ENCODE results near the gene MTA1.

Gene MTA1

DNA sequence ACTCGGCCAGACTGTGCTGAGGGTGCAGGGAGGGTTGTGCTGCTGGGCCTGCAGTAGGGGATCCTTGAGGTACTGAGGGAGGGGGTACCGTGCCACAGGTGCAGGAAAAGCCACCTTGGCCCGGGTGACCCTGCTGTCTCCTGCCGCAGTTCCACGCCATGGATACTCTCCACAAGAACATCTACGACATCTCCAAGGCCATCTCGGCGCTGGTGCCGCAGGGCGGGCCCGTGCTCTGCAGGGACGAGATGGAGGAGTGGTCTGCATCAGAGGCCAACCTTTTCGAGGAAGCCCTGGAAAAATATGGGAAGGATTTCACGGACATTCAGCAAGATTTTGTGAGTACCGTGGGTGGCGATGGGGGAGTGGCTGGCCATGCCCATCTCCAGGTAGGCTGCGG lies 41.0 kb downstream of the MTA1 start:
- H3K4me1 ChIP-seq (ENCODE audit: control insufficient read depth, insufficient read depth, low read length) = no peaks in the 10 kb centered on the region
- H3K36me3 ChIP-seq (ENCODE audit: control insufficient read depth, insufficient read depth, low read length) = peaks cover 14% of the 10 kb centered on the region
- no peak overlapping the region for H3K4me3 ChIP-seq (ENCODE audit: low read length)
- no peaks in the 10 kb centered on the region for H3K27me3 ChIP-seq (ENCODE audit: control insufficient read depth, insufficient read depth, low read length)
- H3K9ac ChIP-seq (ENCODE audit: low read length) = no peak overlapping the region
- no peak overlapping the region for H3K27ac ChIP-seq (ENCODE audit: low read depth, low read length)

DNA sequence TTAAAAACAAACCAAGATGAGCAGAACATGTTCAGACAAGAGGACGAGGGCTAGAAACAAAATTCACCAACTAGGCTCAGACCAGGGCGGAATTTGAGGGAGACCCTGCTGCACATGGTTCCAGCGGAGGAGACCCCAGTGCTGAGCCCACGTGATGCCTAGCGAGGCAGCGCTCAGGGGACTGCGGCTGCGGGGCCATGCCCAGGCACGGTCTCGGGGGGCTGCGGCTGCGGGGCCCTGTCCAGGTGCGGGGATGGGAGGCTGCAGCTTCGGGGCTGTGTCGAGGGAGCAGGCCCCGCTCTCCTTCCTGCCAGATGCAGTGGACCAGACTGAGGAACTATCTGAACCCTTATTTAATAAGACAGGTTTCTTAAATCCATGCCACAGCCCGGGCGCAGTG lies 42.3 kb downstream of the MTA1 start:
- no peaks in the 10 kb centered on the region for H3K4me1 ChIP-seq (ENCODE audit: control insufficient read depth, insufficient read depth, low read length)
- no peak overlapping the region for H3K9ac ChIP-seq (ENCODE audit: low read length)
- H3K4me3 ChIP-seq (ENCODE audit: low read length) = no peak overlapping the region
- H3K27me3 ChIP-seq (ENCODE audit: control insufficient read depth, insufficient read depth, low read length) = no peaks in the 10 kb centered on the region
- H3K27ac ChIP-seq (ENCODE audit: low read depth, low read length) = no peak overlapping the region
- peaks cover 10% of the 10 kb centered on the region for H3K36me3 ChIP-seq (ENCODE audit: control insufficient read depth, insufficient read depth, low read length)

DNA sequence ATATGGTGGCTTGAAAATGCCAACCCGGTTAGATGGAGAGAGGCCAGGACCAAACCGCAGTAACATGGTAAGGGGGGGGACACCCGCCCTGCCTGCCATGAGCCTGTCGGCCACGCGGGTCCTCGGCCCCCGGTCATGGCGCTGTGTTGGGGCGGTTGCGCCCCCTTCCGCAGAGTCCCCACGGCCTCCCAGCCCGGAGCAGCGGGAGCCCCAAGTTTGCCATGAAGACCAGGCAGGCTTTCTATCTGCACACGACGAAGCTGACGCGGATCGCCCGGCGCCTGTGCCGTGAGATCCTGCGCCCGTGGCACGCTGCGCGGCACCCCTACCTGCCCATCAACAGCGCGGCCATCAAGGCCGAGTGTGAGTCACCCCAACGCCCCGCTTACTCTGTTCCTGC lies 44.9 kb downstream of the MTA1 start:
- Histone ChIP-seq H3K9ac (ENCODE audit: low read length) (no peak overlapping the region), H3K4me3 (ENCODE audit: low read length) (no peak overlapping the region), H3K4me1 (ENCODE audit: control insufficient read depth, insufficient read depth, low read length) (no peaks in the 10 kb centered on the region), H3K27me3 (ENCODE audit: control insufficient read depth, insufficient read depth, low read length) (no peaks in the 10 kb centered on the region), H3K27ac (ENCODE audit: low read depth, low read length) (no peak overlapping the region), H3K36me3 (ENCODE audit: control insufficient read depth, insufficient read depth, low read length) (peaks cover 13% of the 10 kb centered on the region)

DNA sequence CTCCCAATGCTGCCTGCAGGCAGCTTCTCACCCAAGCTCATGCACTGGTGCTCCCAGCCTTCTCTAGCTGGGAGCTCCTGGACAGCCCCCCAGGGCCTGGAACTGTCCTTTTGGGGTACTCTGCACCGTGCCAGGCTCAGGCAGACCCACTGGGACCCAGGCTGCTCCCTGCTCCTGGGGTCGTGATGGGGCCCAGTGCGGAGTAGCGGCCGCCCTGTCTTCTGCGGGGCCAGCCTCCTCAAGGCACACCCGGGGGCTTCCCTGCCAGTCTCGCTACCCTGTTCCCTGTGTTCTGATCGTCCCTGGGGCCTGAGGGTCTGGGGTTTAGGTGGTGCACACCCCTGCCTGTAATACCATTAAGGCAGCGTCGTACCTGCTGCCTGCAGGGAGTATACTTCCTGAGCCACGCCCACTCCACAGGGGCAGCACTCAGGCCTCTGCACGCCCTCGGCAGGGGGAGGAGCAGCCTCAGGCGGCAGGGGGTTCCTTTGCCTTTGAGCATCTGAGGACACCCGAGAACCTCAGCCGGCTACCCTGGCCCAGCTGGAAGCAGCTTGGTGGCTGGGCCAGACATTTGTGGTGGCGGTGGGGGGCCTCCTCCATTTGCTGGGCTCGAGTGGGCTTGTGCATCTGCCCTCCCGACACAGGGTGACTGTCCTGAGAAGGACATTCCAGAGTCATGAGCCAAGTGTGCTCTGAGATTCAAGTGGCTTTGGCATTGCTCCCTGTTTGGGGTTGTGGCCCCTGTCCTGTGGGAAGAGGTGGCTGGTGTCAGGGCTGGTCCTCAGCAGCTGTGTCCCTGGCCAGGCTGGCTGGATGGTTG lies 45.8 kb downstream of the MTA1 start:
- H3K4me1 ChIP-seq (ENCODE audit: control insufficient read depth, insufficient read depth, low read length) = no peaks in the 10 kb centered on the region
- H3K36me3 ChIP-seq (ENCODE audit: control insufficient read depth, insufficient read depth, low read length) = peaks cover 13% of the 10 kb centered on the region
- no peaks in the 10 kb centered on the region for H3K27me3 ChIP-seq (ENCODE audit: control insufficient read depth, insufficient read depth, low read length)
- no peak overlapping the region for H3K9ac ChIP-seq (ENCODE audit: low read length)
- H3K4me3 ChIP-seq (ENCODE audit: low read length) = no peak overlapping the region
- H3K27ac ChIP-seq (ENCODE audit: low read depth, low read length) = no peak overlapping the region

DNA sequence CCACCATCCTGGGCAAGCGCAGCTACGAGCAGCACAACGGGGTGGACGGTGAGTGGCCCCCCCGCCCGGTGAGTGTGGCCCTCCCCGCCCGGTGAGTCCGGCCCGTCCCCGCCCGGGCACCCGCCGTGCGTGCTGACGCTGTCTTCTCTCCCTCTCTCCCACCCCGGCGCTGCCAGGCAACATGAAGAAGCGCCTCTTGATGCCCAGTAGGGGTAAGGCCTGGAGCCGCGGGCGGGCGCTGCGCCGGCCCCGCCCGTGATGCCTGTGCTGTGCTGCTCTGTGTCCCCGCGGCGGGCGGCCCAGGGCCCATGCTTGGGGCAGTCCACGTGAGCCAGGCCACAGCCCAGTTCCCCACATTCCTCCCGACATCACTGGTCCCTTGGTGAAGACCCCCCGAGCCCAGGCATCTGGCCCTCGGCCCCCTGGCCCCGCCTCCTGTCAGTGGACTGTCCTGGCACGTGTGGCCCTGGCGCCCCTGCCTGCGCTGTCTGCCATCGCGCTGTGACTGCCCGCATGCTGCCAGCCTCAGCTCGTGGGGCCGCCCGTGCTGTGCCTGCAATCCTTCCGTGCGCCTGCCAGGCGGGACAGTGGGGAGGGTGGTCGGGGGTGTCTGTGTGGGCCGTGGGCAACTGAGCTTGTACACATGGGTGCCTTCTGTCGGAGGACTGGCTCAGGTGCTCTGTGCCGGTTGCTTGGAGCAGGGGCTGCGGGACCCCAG lies 47.1 kb downstream of the MTA1 start:
- H3K9ac ChIP-seq (ENCODE audit: low read length) = no peak overlapping the region

DNA sequence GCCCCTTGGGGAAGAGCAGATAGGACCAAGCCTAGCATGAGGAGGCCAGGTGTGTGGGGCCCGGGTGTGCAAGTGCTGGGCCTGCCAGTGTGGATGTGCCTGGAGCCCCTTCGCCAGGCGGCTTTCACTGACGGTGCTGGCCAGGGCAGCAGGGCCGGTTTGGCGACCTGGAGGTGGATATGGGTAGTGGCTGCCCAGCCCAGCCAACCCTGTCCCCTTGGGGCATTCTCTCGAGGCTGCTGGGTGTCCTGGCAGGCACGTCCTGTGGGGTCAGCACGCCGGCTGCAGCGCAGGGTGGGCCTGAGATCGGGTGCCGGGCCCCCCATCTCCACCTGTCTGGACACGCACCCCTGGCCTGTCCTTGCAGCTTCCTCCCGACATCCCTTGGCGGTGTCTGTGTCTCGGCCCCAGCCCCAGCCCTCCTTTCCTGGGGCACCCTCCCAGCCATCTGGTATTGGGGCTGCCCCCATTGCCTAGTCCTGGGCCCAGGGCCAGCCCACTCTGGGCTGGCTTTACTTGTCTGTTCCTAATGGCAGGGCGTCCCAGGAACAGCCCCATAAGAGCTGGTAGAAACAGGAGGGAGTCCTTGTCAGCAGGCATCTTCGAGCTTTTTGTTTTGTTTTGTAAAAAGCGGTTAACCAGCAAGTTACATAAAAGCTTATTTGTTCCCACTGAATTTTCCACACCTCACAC lies 47.8 kb downstream of the MTA1 start:
- H3K4me1 ChIP-seq (ENCODE audit: control insufficient read depth, insufficient read depth, low read length) = no peaks in the 10 kb centered on the region
- no peaks in the 10 kb centered on the region for H3K27me3 ChIP-seq (ENCODE audit: control insufficient read depth, insufficient read depth, low read length)
- no peak overlapping the region for H3K9ac ChIP-seq (ENCODE audit: low read length)
- H3K4me3 ChIP-seq (ENCODE audit: low read length) = no peak overlapping the region
- H3K27ac ChIP-seq (ENCODE audit: low read depth, low read length) = no peak overlapping the region
- peaks cover 9% of the 10 kb centered on the region for H3K36me3 ChIP-seq (ENCODE audit: control insufficient read depth, insufficient read depth, low read length)

More for the DNA sequence above, 47.1 kb downstream of the MTA1 start:
- Histone ChIP-seq H3K36me3 (ENCODE audit: control insufficient read depth, insufficient read depth, low read length) (peaks cover 9% of the 10 kb centered on the region), H3K4me3 (ENCODE audit: low read length) (no peak overlapping the region), H3K4me1 (ENCODE audit: control insufficient read depth, insufficient read depth, low read length) (no peaks in the 10 kb centered on the region), H3K27ac (ENCODE audit: low read depth, low read length) (no peak overlapping the region), H3K27me3 (ENCODE audit: control insufficient read depth, insufficient read depth, low read length) (no peaks in the 10 kb centered on the region)

DNA sequence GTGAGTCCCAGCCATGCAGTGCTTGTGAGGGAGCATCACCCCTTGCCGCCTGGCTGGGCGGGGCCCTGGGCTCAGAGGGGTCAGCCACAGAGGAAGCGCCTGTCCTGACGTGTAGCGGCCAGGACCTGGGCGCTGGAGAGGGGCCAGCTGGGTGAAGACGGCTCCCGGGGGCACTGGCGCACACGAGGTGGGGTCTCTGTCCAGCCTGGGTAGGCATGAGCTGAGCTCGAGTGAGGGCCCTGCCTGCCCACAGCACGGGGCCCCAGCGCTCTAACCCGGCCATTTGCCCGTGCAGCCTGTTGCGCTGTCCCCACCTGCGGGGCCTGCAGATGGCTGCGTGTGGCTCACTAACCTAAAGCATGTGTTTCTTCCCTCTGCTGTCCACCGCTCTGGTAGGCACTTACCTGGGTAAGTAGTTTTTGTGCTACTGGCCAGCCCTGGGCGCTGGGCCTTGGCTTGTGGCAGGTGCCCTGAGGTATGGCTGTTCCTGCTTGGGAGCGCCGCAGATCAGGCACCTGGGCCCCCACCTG lies 48.4 kb downstream of the MTA1 start:
- Histone ChIP-seq H3K36me3 (ENCODE audit: control insufficient read depth, insufficient read depth, low read length) (peaks cover 8% of the 10 kb centered on the region), H3K27me3 (ENCODE audit: control insufficient read depth, insufficient read depth, low read length) (no peaks in the 10 kb centered on the region), H3K4me1 (ENCODE audit: control insufficient read depth, insufficient read depth, low read length) (no peaks in the 10 kb centered on the region), H3K4me3 (ENCODE audit: low read length) (no peak overlapping the region), H3K27ac (ENCODE audit: low read depth, low read length) (no peak overlapping the region), H3K9ac (ENCODE audit: low read length) (no peak overlapping the region)

DNA sequence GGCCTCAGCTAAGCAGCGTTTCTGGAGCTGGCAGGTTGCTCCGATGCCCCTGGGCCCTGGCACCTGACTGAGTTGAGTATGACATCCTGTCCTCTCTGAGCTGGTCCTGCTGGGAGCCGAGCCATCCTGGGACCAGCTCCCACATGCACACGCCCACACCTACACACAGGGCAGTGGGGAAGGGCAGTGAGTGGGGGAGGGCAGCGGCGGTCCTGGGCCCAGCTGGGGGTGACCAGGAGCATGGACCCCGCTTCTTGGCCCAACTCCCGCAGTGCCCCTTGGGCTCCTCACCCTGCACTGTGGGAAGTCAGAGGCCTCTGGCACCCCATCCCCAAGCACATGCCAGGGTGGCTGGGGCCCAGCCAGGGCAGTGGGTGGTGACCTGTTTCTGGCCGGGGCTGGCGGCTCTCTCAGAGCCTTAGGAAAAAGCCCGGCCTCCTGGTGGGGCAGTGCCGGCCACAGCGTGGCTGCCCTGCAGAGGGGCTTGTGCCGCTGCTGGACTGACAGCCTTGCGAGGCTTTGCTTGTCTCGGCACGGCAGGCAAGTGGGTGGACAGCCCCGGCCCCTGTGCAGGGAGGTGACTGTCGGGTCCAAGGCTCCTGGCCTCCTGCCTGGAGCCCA lies 49.1 kb downstream of the MTA1 start:
- peaks cover 2% of the 10 kb centered on the region for H3K36me3 ChIP-seq (ENCODE audit: control insufficient read depth, insufficient read depth, low read length)
- no peak overlapping the region for H3K9ac ChIP-seq (ENCODE audit: low read length)
- H3K4me3 ChIP-seq (ENCODE audit: low read length) = no peak overlapping the region
- no peak overlapping the region for H3K27ac ChIP-seq (ENCODE audit: low read depth, low read length)
- no peaks in the 10 kb centered on the region for H3K4me1 ChIP-seq (ENCODE audit: control insufficient read depth, insufficient read depth, low read length)
- no peaks in the 10 kb centered on the region for H3K27me3 ChIP-seq (ENCODE audit: control insufficient read depth, insufficient read depth, low read length)

DNA sequence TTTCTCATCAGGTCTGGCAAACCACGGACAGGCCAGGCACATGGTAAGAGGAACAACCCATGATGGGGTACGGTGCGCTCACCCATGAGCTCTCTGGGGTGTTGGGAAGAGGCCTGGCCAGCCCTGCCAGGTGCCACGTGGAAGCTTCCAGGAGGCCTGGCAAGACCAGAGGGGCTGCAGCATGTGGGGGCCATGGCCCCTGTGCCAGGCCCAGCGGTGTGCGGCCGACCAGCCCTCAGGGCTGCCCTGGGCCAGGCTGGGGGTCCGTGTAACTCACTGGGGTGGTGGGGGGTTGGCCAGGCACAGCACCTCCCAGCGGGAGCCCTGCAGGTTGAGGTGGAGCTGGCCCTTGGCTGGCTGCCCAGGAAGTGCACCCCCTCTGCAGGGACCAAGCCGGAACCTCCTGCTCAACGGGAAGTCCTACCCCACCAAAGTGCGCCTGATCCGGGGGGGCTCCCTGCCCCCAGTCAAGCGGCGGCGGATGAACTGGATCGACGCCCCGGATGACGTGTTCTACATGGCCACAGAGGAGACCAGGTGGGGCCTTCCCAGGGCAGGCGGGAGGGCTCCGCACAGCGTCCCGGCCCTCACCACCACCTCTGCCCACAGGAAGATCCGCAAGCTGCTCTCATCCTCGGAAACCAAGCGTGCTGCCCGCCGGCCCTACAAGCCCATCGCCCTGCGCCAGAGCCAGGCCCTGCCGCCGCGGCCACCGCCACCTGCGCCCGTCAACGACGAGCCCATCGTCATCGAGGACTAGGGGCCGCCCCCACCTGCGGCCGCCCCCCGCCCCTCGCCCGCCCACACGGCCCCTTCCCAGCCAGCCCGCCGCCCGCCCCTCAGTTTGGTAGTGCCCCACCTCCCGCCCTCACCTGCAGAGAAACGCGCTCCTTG lies 50.1 kb downstream of the MTA1 start:
- no peak overlapping the region for H3K27ac ChIP-seq (ENCODE audit: low read depth, low read length)
- no peak overlapping the region for H3K9ac ChIP-seq (ENCODE audit: low read length)
- peaks cover 2% of the 10 kb centered on the region for H3K36me3 ChIP-seq (ENCODE audit: control insufficient read depth, insufficient read depth, low read length)
- no peaks in the 10 kb centered on the region for H3K4me1 ChIP-seq (ENCODE audit: control insufficient read depth, insufficient read depth, low read length)
- H3K27me3 ChIP-seq (ENCODE audit: control insufficient read depth, insufficient read depth, low read length) = no peaks in the 10 kb centered on the region
- H3K4me3 ChIP-seq (ENCODE audit: low read length) = no peak overlapping the region

DNA sequence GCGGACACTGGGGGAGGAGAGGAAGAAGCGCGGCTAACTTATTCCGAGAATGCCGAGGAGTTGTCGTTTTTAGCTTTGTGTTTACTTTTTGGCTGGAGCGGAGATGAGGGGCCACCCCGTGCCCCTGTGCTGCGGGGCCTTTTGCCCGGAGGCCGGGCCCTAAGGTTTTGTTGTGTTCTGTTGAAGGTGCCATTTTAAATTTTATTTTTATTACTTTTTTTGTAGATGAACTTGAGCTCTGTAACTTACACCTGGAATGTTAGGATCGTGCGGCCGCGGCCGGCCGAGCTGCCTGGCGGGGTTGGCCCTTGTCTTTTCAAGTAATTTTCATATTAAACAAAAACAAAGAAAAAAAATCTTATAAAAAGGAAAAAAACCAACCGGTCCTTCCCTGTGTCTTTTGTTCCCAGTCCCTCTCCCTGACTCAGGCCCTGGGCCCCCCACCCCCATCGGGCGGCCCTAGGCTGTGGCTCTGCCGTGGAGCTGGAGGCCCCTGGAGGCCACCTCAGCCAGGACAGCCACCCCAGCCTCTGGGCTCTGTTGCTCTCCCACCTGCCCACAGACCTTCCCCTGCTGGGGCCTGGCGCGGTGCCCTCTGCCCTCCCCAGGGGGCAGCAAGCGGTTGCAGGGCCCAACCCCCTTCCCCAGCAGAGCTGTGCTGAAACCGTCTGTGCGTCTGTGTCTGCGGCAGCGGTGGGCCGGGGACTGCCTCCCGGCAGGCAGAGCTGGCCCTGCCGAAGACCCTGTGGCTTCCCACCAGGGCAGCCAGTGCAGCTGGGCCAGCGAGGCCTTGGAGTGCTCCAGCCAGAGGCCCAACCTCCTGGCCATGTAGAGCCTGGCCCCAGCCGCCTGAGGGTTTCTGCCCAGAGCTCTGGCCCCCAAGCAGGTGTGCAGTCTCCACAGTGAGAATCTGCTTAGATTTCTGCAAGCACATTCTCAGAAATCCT lies 51.0 kb downstream of the MTA1 start:
- Histone ChIP-seq H3K9ac (ENCODE audit: low read length) (no peak overlapping the region), H3K4me3 (ENCODE audit: low read length) (no peak overlapping the region), H3K27ac (ENCODE audit: low read depth, low read length) (no peak overlapping the region), H3K36me3 (ENCODE audit: control insufficient read depth, insufficient read depth, low read length) (peaks cover 2% of the 10 kb centered on the region), H3K27me3 (ENCODE audit: control insufficient read depth, insufficient read depth, low read length) (peaks cover 3% of the 10 kb centered on the region), H3K4me1 (ENCODE audit: control insufficient read depth, insufficient read depth, low read length) (no peaks in the 10 kb centered on the region)
